DND-41 (cell line): ENCODE results near the gene DNAH3.

Source experiments
- EZH2 ChIP-seq: IDR thresholded peaks from 3 replicates; pipeline ENCODE4 v1.6.1; 2012; ENCODE audit warnings: borderline replicate concordance, low read depth, mild to moderate bottlenecking, moderate library complexity, low read length, inconsistent platforms; ENCODE audit not compliant: severe bottlenecking
- TF ChIP-seq, protein P1 (sequence below): IDR thresholded peaks from 2 replicates; pipeline ENCODE4 v1.5.1; 2012; ENCODE audit warnings: borderline replicate concordance, low read length, moderate library complexity, mild to moderate bottlenecking; ENCODE audit not compliant: poor library complexity, severe bottlenecking; ENCODE audit errors: extremely low read depth

DNA sequence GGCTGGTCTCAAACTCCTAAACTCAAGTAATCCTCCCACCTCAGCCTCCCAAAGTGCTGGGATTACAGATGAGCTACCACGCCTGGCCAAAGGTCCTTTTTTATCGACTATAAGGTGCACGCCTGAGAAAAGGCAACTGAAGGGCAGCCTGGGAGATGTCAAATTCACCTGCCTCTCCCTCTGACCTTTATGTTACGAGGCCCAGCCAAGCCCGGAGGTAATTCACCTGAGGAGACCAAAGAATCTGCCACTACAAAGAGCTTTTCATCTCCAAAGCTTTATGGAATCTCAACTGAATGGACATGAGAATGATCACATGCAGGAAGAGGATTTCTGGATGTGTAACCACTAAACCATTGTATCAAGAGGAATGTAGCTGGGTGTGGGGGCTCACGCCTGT, 212.9 kb downstream of the DNAH3 start:
- TF ChIP-seq, protein P1, sequence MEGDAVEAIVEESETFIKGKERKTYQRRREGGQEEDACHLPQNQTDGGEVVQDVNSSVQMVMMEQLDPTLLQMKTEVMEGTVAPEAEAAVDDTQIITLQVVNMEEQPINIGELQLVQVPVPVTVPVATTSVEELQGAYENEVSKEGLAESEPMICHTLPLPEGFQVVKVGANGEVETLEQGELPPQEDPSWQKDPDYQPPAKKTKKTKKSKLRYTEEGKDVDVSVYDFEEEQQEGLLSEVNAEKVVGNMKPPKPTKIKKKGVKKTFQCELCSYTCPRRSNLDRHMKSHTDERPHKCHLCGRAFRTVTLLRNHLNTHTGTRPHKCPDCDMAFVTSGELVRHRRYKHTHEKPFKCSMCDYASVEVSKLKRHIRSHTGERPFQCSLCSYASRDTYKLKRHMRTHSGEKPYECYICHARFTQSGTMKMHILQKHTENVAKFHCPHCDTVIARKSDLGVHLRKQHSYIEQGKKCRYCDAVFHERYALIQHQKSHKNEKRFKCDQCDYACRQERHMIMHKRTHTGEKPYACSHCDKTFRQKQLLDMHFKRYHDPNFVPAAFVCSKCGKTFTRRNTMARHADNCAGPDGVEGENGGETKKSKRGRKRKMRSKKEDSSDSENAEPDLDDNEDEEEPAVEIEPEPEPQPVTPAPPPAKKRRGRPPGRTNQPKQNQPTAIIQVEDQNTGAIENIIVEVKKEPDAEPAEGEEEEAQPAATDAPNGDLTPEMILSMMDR = no peak
- no peak for TF ChIP-seq EZH2
